ENCODE measurements around the gene GLIS1. TPM values are rescaled to one million over a fixed set of nuclear protein-coding genes. Genes with fewer than 3 reads are reported as not detected.

Gene GLIS1
- total and polyA plus RNA-seq, 2 of the 8 experiments (the other 6 are each of a cell fraction or from before 2014, with no cell fraction given) = 0.15 to 0.22 TPM

- no peak overlapping the region for H3K4me2 ChIP-seq (ENCODE audit: insufficient read depth in 1 of 2, low read depth in 2 of 2, low read length in 2 of 2)
- H3K4me3 ChIP-seq (ENCODE audit: extremely low read depth in 1 of 4, insufficient read depth in 2 of 4, low read depth in 3 of 4, low read length in 4 of 4) = no peak overlapping the region
- H3K79me1 ChIP-seq (ENCODE audit: low read depth, low read length) = no peaks in the 10 kb centered on the region
- TF ChIP-seq USF2 (IDR thresholded peaks at IDR 0.05; ENCODE audit: low read length) (no peak), ZNF274 (IDR thresholded peaks at IDR 0.05; ENCODE audit: borderline replicate concordance, extremely low read depth, low read length) (no peak), SUZ12 (IDR thresholded peaks at IDR 0.05; ENCODE audit: low read length) (no peak), YY1 (IDR thresholded peaks at IDR 0.05; ENCODE audit: low read depth, low read length) (no peak), BCL11A (IDR thresholded peaks at IDR 0.05; ENCODE audit: low read depth in 2 of 2, low read length in 2 of 2) (no peak), TAF7 (optimal IDR thresholded peaks at IDR 0.05; ENCODE audit: borderline replicate concordance, low read depth, low read length) (no peak), BRCA1 (IDR thresholded peaks at IDR 0.05; ENCODE audit: low read depth, low read length) (no peak), SIN3A (conservative IDR thresholded peaks at IDR 0.05 in 1 of 2, IDR thresholded peaks at IDR 0.05 in 1 of 2; ENCODE audit: low read depth in 1 of 2, low read length in 2 of 2) (no peak), EZH2 (IDR thresholded peaks at IDR 0.05; ENCODE audit: low read depth, low read length, severe bottlenecking) (no peak), SP2 (IDR thresholded peaks at IDR 0.05; ENCODE audit: low read length) (no peak), RFX5 (IDR thresholded peaks at IDR 0.05; ENCODE audit: borderline replicate concordance, low read depth, low read length) (no peak), EP300 (IDR thresholded peaks at IDR 0.05; ENCODE audit: borderline replicate concordance in 1 of 2, low read depth in 2 of 2, low read length in 2 of 2) (no peak), CHD2 (IDR thresholded peaks at IDR 0.05; ENCODE audit: low read length) (no peak)
- H2AFZ ChIP-seq (ENCODE audit: low read length) = no peak overlapping the region
- no peak overlapping the region for H3K18ac ChIP-seq (ENCODE audit: extremely low read depth, low read length)
- H2BK5ac ChIP-seq (ENCODE audit: low read depth, low read length) = no peak overlapping the region
- no peaks in the 10 kb centered on the region for H4K20me1 ChIP-seq (replicated peaks in 1 of 2; ENCODE audit: control insufficient read depth in 1 of 2, insufficient read depth in 2 of 2, low read length in 2 of 2)
- no peak overlapping the region for H3K56ac ChIP-seq (replicated peaks; ENCODE audit: insufficient read length, low read depth, low read length)
- H2AK5ac ChIP-seq (ENCODE audit: low read depth, low read length) = no peak overlapping the region
- no peaks in the 10 kb centered on the region; a peak in 1 of 7 replicates for H3K27me3 ChIP-seq (replicated peaks in 1 of 4; ENCODE audit: control insufficient read depth in 3 of 4, extremely low read depth in 1 of 4, insufficient read depth in 3 of 4, low read length in 3 of 4)
- no peak overlapping the region for H2BK12ac ChIP-seq (ENCODE audit: low read depth, low read length)
- H3K36me3 ChIP-seq (ENCODE audit: control insufficient read depth in 2 of 4, insufficient read depth in 4 of 4, low read length in 3 of 4) = no peaks in the 10 kb centered on the region
- no peak overlapping the region for H2BK120ac ChIP-seq (replicated peaks; ENCODE audit: low read depth, low read length)
- H2BK15ac ChIP-seq (ENCODE audit: low read length) = no peak overlapping the region
- FAIRE-seq = no peak
- 84% methylated on average over 2 of the region's 2 CpGs; no CpG with 5 or more reads in 1 of the 2 experiments for WGBS, 2 experiments (ENCODE audit: extremely low coverage in 1 of 2, insufficient coverage in 1 of 2, insufficient read length in 1 of 2, insufficient replicate concordance in 2 of 2, low coverage in 1 of 2, low lambda C conversion rate in 2 of 2, missing lambda C conversion rate in 1 of 2)
- ChIA-PET CTCF (ENCODE audit: partially characterized antibody) (interaction anchor here (1.1 to 1.9 kb wide), 4 partner anchors 9 to 100 kb away, joined by 3 to 5 read pairs (median 4); no protein-coding TSS in a partner anchor), POLR2A (ENCODE audit: partially characterized antibody) (no interaction called here)
- no peaks in the 10 kb centered on the region for H3K79me2 ChIP-seq (ENCODE audit: control insufficient read depth in 1 of 2, insufficient read depth in 2 of 2, low read length in 2 of 2)
- no peaks in the 10 kb centered on the region for H3K23me2 ChIP-seq (ENCODE audit: low read depth, low read length)
- H3K9me3 ChIP-seq (ENCODE audit: insufficient read depth in 2 of 2, low read depth in 1 of 2, low read length in 1 of 2) = no peaks in the 10 kb centered on the region
- H4K5ac ChIP-seq (ENCODE audit: insufficient read length, low read depth, low read length) = no peak overlapping the region
- H2BK20ac ChIP-seq (ENCODE audit: low read length) = no peak overlapping the region
- H3K9ac ChIP-seq (replicated peaks in 1 of 4; ENCODE audit: extremely low read depth in 1 of 4, low read depth in 3 of 4, low read length in 3 of 4) = no peak overlapping the region
- H3K14ac ChIP-seq (ENCODE audit: insufficient read length) = no peak overlapping the region
- no peak overlapping the region for H3K27ac ChIP-seq (ENCODE audit: low read depth, low read length)
- H4K8ac ChIP-seq (ENCODE audit: extremely low read depth, insufficient read depth, low read length) = no peak overlapping the region
- H3K4ac ChIP-seq (replicated peaks; ENCODE audit: insufficient read length, low read depth, low read length) = no peak overlapping the region
- H3K23ac ChIP-seq (ENCODE audit: insufficient read length) = no peak overlapping the region
- no peak overlapping the region for H4K91ac ChIP-seq (replicated peaks; ENCODE audit: insufficient read length, low read length)
- H3K4me1 ChIP-seq (replicated peaks in 1 of 4; ENCODE audit: control insufficient read depth in 3 of 4, insufficient read depth in 4 of 4, low read length in 3 of 4) = no peaks in the 10 kb centered on the region
- DNase-seq (ENCODE audit: low read depth in 1 of 2, low spot score in 2 of 2) = no peak
Measured at GRCh38 chr1:53584777-53585107, 154.2 kb downstream of the GLIS1 start.

Measured in H1 (cell line).